Stomach smooth muscle (tissue), 2 donors: ENCODE data around the gene AMT.
A peak's percentile ranks its signal among the peaks of the same experiment; 100 is the strongest.

ENCODE experiments used
- H3K27ac ChIP-seq: one replicate; pipeline ENCODE4 v1.7.0; 2013; ENCODE audit warnings: mild to moderate bottlenecking, low read length, inconsistent platforms
- H3K27me3 ChIP-seq, 2 donors: one replicate each; pipeline ENCODE4 v1.7.0; 2013; ENCODE audit warnings: low read length in 2 of 2; ENCODE audit not compliant: insufficient read depth in 2 of 2, control insufficient read depth in 1 of 2
- H3K36me3 ChIP-seq, 2 donors: one replicate each; pipeline ENCODE4 v1.7.0; 2013; ENCODE audit warnings: low read length in 2 of 2; ENCODE audit not compliant: control insufficient read depth in 2 of 2, insufficient read depth in 2 of 2
- H3K4me1 ChIP-seq: one replicate; pipeline ENCODE4 v1.7.0; 2013; ENCODE audit warnings: low read length; ENCODE audit not compliant: control insufficient read depth, insufficient read depth
- H3K4me3 ChIP-seq, 2 donors: one replicate each; pipeline ENCODE4 v1.7.0; 2013; ENCODE audit warnings: low read length in 2 of 2
- H3K9ac ChIP-seq, 2 donors: one replicate each; pipeline ENCODE4 v1.7.0; 2013; ENCODE audit warnings: low read length in 2 of 2, mild to moderate bottlenecking in 1 of 2
- H3K9me3 ChIP-seq, 2 donors: one replicate each; pipeline ENCODE4 v1.7.0; 2013; ENCODE audit warnings: low read length in 2 of 2; ENCODE audit not compliant: control insufficient read depth in 2 of 2
- donor health status: healthy.
- donor health status: Pancreatic carcinoma.

Gene AMT

GRCh38 chr3:49421890-49422378 lies 339 bp downstream of the AMT start:
- H3K36me3 ChIP-seq = peaks cover 15 to 33% of the 10 kb centered on the region in 2 donors
- H3K4me3 ChIP-seq = peak overlapping the region; percentile 65 to 71
- H3K27ac ChIP-seq = peak overlapping the region; percentile 55
- peaks cover 24% of the 10 kb centered on the region for H3K4me1 ChIP-seq
- H3K27me3 ChIP-seq = no peaks in the 10 kb centered on the region
- no peaks in the 10 kb centered on the region for H3K9me3 ChIP-seq
- peak overlapping the region; percentile 20 to 64 for H3K9ac ChIP-seq

- Histone ChIP-seq H3K4me3 (no peak overlapping the region), H3K4me1 (peaks cover 39% of the 10 kb centered on the region), H3K27ac (no peak overlapping the region), H3K27me3 (no peaks in the 10 kb centered on the region), H3K9me3 (no peaks in the 10 kb centered on the region), H3K9ac (no peak overlapping the region), H3K36me3 (peaks cover 7 to 25% of the 10 kb centered on the region in 2 donors)
Measured at GRCh38 chr3:49417516-49418120, 4.7 kb downstream of the AMT start.

- Histone ChIP-seq H3K27me3 (no peaks in the 10 kb centered on the region), H3K4me3 (no peak overlapping the region), H3K9me3 (no peaks in the 10 kb centered on the region), H3K9ac (no peak overlapping the region), H3K36me3 (peaks cover 7 to 25% of the 10 kb centered on the region in 2 donors), H3K4me1 (peaks cover 34% of the 10 kb centered on the region), H3K27ac (no peak overlapping the region)
Measured at GRCh38 chr3:49416867-49417266, 5.4 kb downstream of the AMT start.

- H3K9me3 ChIP-seq = no peaks in the 10 kb centered on the region
- H3K27ac ChIP-seq = peak overlapping the region; percentile 31
- H3K4me3 ChIP-seq = no peak overlapping the region
- H3K9ac ChIP-seq = no peak overlapping the region
- H3K4me1 ChIP-seq = peaks cover 27% of the 10 kb centered on the region
- no peaks in the 10 kb centered on the region for H3K27me3 ChIP-seq
- peaks cover 7 to 25% of the 10 kb centered on the region in 2 donors for H3K36me3 ChIP-seq
Measured at GRCh38 chr3:49415931-49416601, 6.2 kb downstream of the AMT start.

- Histone ChIP-seq H3K4me1 (peaks cover 31% of the 10 kb centered on the region), H3K9ac (no peak overlapping the region), H3K9me3 (no peaks in the 10 kb centered on the region), H3K27ac (no peak overlapping the region), H3K36me3 (peaks cover 7 to 23% of the 10 kb centered on the region in 2 donors), H3K4me3 (no peak overlapping the region), H3K27me3 (no peaks in the 10 kb centered on the region)
Measured at GRCh38 chr3:49414753-49415152, 7.5 kb downstream of the AMT start.

GRCh38 chr3:49413338-49413734 lies 8.9 kb downstream of the AMT start:
- no peaks in the 10 kb centered on the region for H3K27me3 ChIP-seq
- peak overlapping the region; percentile 88 for H3K27ac ChIP-seq
- H3K4me3 ChIP-seq = peak overlapping the region; percentile 79 to 98
- H3K9ac ChIP-seq = peak overlapping the region; percentile 91 to 95
- no peaks in the 10 kb centered on the region for H3K9me3 ChIP-seq
- H3K36me3 ChIP-seq = peaks cover 7 to 20% of the 10 kb centered on the region in 2 donors
- H3K4me1 ChIP-seq = peaks cover 34% of the 10 kb centered on the region

GRCh38 chr3:49412632-49413337 lies 9.5 kb downstream of the AMT start:
- H3K9ac ChIP-seq = peak overlapping the region; percentile 91 to 95
- peaks cover 34% of the 10 kb centered on the region for H3K4me1 ChIP-seq
- H3K27ac ChIP-seq = peak overlapping the region; percentile 88
- H3K27me3 ChIP-seq = no peaks in the 10 kb centered on the region
- peaks cover 7 to 20% of the 10 kb centered on the region in 2 donors for H3K36me3 ChIP-seq
- H3K9me3 ChIP-seq = no peaks in the 10 kb centered on the region
- peak overlapping the region; percentile 79 to 98 for H3K4me3 ChIP-seq

- Histone ChIP-seq H3K27me3 (no peaks in the 10 kb centered on the region), H3K9me3 (no peaks in the 10 kb centered on the region), H3K4me1 (peaks cover 37% of the 10 kb centered on the region), H3K27ac (peak within 1 kb of the TSS; percentile 88), H3K36me3 (peaks cover 7 to 14% of the 10 kb centered on the region in 2 donors), H3K9ac (peak within 1 kb of the TSS; percentile 95 to 96), H3K4me3 (peak within 1 kb of the TSS; percentile 97 to 98)
Measured at GRCh38 chr3:49411968-49412631, 10.2 kb downstream of the AMT start, which contains the start of the genes RHOA and TCTA. TSS of gene RHOA (minus strand) at chr3:49411976. CDS start at chr3:49375589, 36,387 bp downstream. TSS of gene TCTA (plus strand) at chr3:49412423. CDS start at chr3:49412427, 4 bp downstream.

GRCh38 chr3:49411535-49411967 lies 10.7 kb downstream of the AMT start:
- Histone ChIP-seq H3K27me3 (no peaks in the 10 kb centered on the region), H3K9me3 (no peaks in the 10 kb centered on the region), H3K27ac (peak overlapping the region; percentile 88), H3K4me1 (peaks cover 41% of the 10 kb centered on the region), H3K4me3 (peak overlapping the region; percentile 97 to 98), H3K9ac (peak overlapping the region; percentile 91 to 96), H3K36me3 (peaks cover 7 to 10% of the 10 kb centered on the region in 2 donors)
